Endodermal cell (in vitro differentiated cells): ENCODE results near the gene NETO2. TPM values are rescaled to one million over a fixed set of nuclear protein-coding genes. Genes with fewer than 3 reads are reported as not detected.

Source experiments
- DNase-seq: peaks from one replicate; pipeline ENCODE4 v3.0.0-alpha.2; 2017
- H3K27ac ChIP-seq: 2 replicates; pipeline ENCODE4 v1.5.1; 2013; ENCODE audit warnings: mild to moderate bottlenecking, low read depth, low read length, moderate library complexity
- H3K27me3 ChIP-seq: 2 replicates; pipeline ENCODE4 v1.6.1; 2013; ENCODE audit warnings: mild to moderate bottlenecking, low read length, moderate library complexity; ENCODE audit not compliant: insufficient read depth, control insufficient read depth, poor library complexity, severe bottlenecking
- H3K36me3 ChIP-seq: 2 replicates; pipeline ENCODE4 v1.7.0; 2013; ENCODE audit warnings: mild to moderate bottlenecking, low read length, moderate library complexity; ENCODE audit not compliant: control insufficient read depth, insufficient read depth
- H3K4me1 ChIP-seq: one replicate; pipeline ENCODE4 v1.7.0; 2013; ENCODE audit warnings: low read length; ENCODE audit not compliant: control insufficient read depth, insufficient read depth
- H3K4me3 ChIP-seq: 2 replicates; pipeline ENCODE4 v1.5.1; 2013; ENCODE audit warnings: mild to moderate bottlenecking, low read length, moderate library complexity
- H3K9ac ChIP-seq: 2 replicates; pipeline ENCODE4 v1.6.1; 2013; ENCODE audit warnings: mild to moderate bottlenecking, low read length, moderate library complexity; ENCODE audit not compliant: poor library complexity, severe bottlenecking; ENCODE audit errors: extremely low read depth
- H3K9me3 ChIP-seq: 2 replicates; pipeline ENCODE4 v1.6.1; 2013; ENCODE audit warnings: mild to moderate bottlenecking, low read length, moderate library complexity; ENCODE audit not compliant: control insufficient read depth
- H3K27ac Mint-ChIP-seq: 2 replicates; pipeline ENCODE4 v1.8.0; 2020; ENCODE audit warnings: mixed read lengths
- H3K27me3 Mint-ChIP-seq: 2 replicates; pipeline ENCODE4 v1.8.0; 2021; ENCODE audit warnings: mild to moderate bottlenecking, mixed read lengths; ENCODE audit not compliant: insufficient read depth
- H3K36me3 Mint-ChIP-seq: 2 replicates; pipeline ENCODE4 v1.8.0; 2020; ENCODE audit warnings: low read depth, mixed read lengths
- H3K4me1 Mint-ChIP-seq: 2 replicates; pipeline ENCODE4 v1.8.0; 2020; ENCODE audit warnings: mixed read lengths
- H3K4me3 Mint-ChIP-seq: 2 replicates; pipeline ENCODE4 v1.8.0; 2020; ENCODE audit warnings: mild to moderate bottlenecking, moderate library complexity, mixed read lengths
- H3K9me3 Mint-ChIP-seq: 2 replicates; pipeline ENCODE4 v1.8.0; 2020; ENCODE audit warnings: mild to moderate bottlenecking, mixed read lengths
- WGBS, 2 experiments: methylation state at CpG; one replicate each; pipeline versions ENCODE4 v1.1.5 to v1.1.7; 2013; ENCODE audit warnings: missing lambda C conversion rate in 2 of 2, mixed read lengths in 1 of 2; ENCODE audit not compliant: insufficient coverage in 1 of 2, insufficient read length in 1 of 2; 5-methylcytosine and 5-hydroxymethylcytosine counted together
- total RNA-seq, 2 donors: library from RNA; stranded (reverse); fragmentation: NEBNext Ultra II Directional in 1 of 2; extraction: Animal tissue kit (Norgen Biotek cat#: 25700) in 1 of 2; gene quantifications; 2 replicates in 1 of 2; 3 replicates in 1 of 2; pipeline ENCODE4 v1.2.1, GENCODE V29; 2021
- TF ChIP-seq, protein P1 (sequence below): fragments of 200-600 bp; sonication (generic); conservative IDR thresholded peaks from 2 replicates; pipeline ENCODE4 v1.5.0; 2021; ENCODE audit warnings: antibody characterized with exemption, mild to moderate bottlenecking

NETO2 gene
- total RNA-seq, 2 donors from 2014 or later, result 18.4 to 36.3 TPM

DNA sequence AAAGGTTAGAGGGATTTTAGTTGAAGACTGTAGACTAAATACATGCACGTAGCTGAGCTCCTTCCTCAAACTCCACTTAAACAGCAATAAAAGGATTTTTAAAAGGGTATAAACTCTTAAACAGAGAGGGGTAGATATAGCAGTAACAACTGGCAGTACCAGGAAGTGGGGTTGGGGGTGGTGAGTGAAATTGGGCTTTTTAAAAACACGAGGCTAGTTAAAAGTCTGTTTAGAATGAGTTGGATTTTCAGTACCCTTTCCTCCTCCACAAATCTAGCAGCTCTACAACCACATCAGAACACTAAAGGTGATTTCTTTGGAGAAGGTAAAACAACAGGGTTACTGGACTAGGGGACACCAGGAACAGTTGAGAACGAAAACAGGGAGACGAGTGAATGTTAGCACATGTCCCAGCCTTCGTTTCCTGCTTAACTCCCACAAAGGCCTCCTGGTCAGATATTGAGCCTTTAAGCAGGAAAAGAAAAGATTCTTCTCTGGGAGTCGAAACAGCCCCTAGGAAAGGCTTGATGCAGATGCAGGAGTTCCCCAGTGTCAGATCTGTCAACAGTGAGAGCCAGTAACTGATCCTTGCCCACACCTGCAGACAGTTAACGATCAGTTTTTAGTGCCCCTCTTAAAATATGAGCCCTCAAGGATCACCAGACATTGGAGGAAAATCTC, 13.8 kb downstream of the NETO2 start:
- Mint-ChIP-seq H3K36me3 (peaks cover 29% of the 10 kb centered on the region), H3K9me3 (no peaks in the 10 kb centered on the region), H3K4me3 (no peak overlapping the region), H3K27ac (peak overlapping the region; percentile 19), H3K27me3 (no peaks in the 10 kb centered on the region), H3K4me1 (peaks cover 6% of the 10 kb centered on the region)
- Histone ChIP-seq H3K27ac (no peak overlapping the region), H3K9me3 (no peaks in the 10 kb centered on the region), H3K9ac (no peak overlapping the region), H3K4me1 (no peaks in the 10 kb centered on the region), H3K4me3 (no peak overlapping the region), H3K27me3 (no peaks in the 10 kb centered on the region), H3K36me3 (peaks cover 44% of the 10 kb centered on the region)
- TF ChIP-seq, protein P1, sequence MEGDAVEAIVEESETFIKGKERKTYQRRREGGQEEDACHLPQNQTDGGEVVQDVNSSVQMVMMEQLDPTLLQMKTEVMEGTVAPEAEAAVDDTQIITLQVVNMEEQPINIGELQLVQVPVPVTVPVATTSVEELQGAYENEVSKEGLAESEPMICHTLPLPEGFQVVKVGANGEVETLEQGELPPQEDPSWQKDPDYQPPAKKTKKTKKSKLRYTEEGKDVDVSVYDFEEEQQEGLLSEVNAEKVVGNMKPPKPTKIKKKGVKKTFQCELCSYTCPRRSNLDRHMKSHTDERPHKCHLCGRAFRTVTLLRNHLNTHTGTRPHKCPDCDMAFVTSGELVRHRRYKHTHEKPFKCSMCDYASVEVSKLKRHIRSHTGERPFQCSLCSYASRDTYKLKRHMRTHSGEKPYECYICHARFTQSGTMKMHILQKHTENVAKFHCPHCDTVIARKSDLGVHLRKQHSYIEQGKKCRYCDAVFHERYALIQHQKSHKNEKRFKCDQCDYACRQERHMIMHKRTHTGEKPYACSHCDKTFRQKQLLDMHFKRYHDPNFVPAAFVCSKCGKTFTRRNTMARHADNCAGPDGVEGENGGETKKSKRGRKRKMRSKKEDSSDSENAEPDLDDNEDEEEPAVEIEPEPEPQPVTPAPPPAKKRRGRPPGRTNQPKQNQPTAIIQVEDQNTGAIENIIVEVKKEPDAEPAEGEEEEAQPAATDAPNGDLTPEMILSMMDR, result no peak
- no peak for DNase-seq
- 57 to 81% methylated on average over 4 to 5 of the region's 7 CpGs for WGBS, 2 experiments

DNA sequence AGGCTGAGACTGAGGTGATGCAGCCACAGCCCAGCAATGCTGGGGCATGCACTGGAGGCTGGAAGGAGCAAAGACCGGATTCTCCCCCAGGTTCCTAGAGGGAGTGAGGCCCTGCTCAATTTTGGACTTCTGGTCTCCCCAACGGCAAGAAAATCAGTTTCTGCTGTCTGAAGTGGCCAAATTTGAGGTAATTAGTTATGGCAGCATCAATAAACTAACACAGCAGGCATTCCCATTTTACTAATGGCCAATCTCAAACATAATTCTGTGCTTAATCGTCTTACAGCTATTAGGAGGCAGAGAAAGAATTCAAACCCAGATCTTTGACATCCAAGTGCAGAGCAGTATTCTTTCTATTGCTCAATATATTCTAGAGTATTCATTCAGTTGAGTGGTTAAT, 16.2 kb downstream of the NETO2 start:
- H3K9me3 Mint-ChIP-seq, result no peaks in the 10 kb centered on the region
- TF ChIP-seq, protein P1, result no peak
- no peaks in the 10 kb centered on the region for H3K9me3 ChIP-seq
- 92 to 100% methylated on average over 2 to 3 of the region's 3 CpGs for WGBS, 2 experiments
- H3K27ac ChIP-seq, result no peak overlapping the region
- H3K4me3 Mint-ChIP-seq, result no peak overlapping the region
- no peak overlapping the region for H3K4me3 ChIP-seq
- H3K27ac Mint-ChIP-seq, result no peak overlapping the region
- no peak overlapping the region for H3K9ac ChIP-seq
- H3K27me3 Mint-ChIP-seq, result no peaks in the 10 kb centered on the region
- no peaks in the 10 kb centered on the region for H3K4me1 ChIP-seq
- DNase-seq, result no peak
- peaks cover 27% of the 10 kb centered on the region for H3K36me3 Mint-ChIP-seq
- peaks cover 56% of the 10 kb centered on the region for H3K36me3 ChIP-seq
- no peaks in the 10 kb centered on the region for H3K27me3 ChIP-seq
- H3K4me1 Mint-ChIP-seq, result peaks cover 6% of the 10 kb centered on the region

DNA sequence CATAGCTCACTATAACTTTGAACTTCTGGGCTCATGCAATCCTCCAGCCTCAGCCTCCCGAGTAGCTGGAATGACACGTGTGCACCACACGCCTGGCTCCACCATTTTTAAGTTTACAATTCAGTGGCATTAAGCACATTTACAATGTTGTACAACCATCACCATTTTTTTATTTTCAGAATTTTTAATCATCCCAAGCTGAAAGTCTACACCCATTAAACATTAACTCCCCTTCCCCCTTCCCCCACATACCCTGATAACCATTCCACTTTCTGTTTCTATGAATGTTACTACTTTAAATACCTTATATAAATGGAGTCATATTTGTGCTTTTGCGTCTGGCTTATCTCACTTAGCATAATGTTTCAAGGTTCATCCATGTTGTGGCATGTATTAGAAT, 18.0 kb downstream of the NETO2 start:
- Histone ChIP-seq H3K9ac (no peak overlapping the region), H3K27ac (no peak overlapping the region), H3K36me3 (peaks cover 69% of the 10 kb centered on the region), H3K27me3 (no peaks in the 10 kb centered on the region), H3K4me1 (no peaks in the 10 kb centered on the region), H3K9me3 (no peaks in the 10 kb centered on the region), H3K4me3 (no peak overlapping the region)
- Mint-ChIP-seq H3K4me1 (peaks cover 6% of the 10 kb centered on the region), H3K27me3 (no peaks in the 10 kb centered on the region), H3K27ac (no peak overlapping the region), H3K36me3 (peaks cover 40% of the 10 kb centered on the region), H3K9me3 (no peaks in the 10 kb centered on the region), H3K4me3 (no peak overlapping the region)
- TF ChIP-seq, protein P1, result no peak
- WGBS, 2 experiments, result 97 to 100% methylated on average over 3 to 4 of the region's 4 CpGs
- no peak for DNase-seq
